ENCODE results near the gene BANF2.

Gene BANF2

GRCh38 chr20:17683218-17684076 lies 16.3 kb upstream of the BANF2 start:
- no peak for DNase-seq (ENCODE audit: low read depth)
- TF ChIP-seq CTCF (conservative IDR thresholded peaks at IDR 0.05; ENCODE audit: low read length): no peak
- H3K4me3 ChIP-seq (ENCODE audit: low read length): no peak overlapping the region

- no peak for TF ChIP-seq CTCF (conservative IDR thresholded peaks at IDR 0.05; ENCODE audit: low read length)
- DNase-seq (ENCODE audit: low read depth): no peak
- no peak overlapping the region for H3K4me3 ChIP-seq (ENCODE audit: low read length)
These were observed 15.5 kb upstream of the BANF2 start for GRCh38 chr20:17684077-17684888.

GRCh38 chr20:17685168-17685567 lies 14.6 kb upstream of the BANF2 start:
- no peak for TF ChIP-seq CTCF (conservative IDR thresholded peaks at IDR 0.05; ENCODE audit: low read length)
- DNase-seq (ENCODE audit: low read depth): no peak
- no peak overlapping the region for H3K4me3 ChIP-seq (ENCODE audit: low read length)

- no peak for TF ChIP-seq CTCF (conservative IDR thresholded peaks at IDR 0.05; ENCODE audit: low read length)
- DNase-seq (ENCODE audit: low read depth): no peak
- no peak overlapping the region for H3K4me3 ChIP-seq (ENCODE audit: low read length)
These were observed 12.0 kb upstream of the BANF2 start for GRCh38 chr20:17687800-17688199.

GRCh38 chr20:17688965-17689364 lies 10.8 kb upstream of the BANF2 start:
- no peak for DNase-seq (ENCODE audit: low read depth)
- H3K4me3 ChIP-seq (ENCODE audit: low read length): no peak overlapping the region
- TF ChIP-seq CTCF (conservative IDR thresholded peaks at IDR 0.05; ENCODE audit: low read length): no peak

GRCh38 chr20:17690144-17690543 lies 9.6 kb upstream of the BANF2 start:
- TF ChIP-seq CTCF (conservative IDR thresholded peaks at IDR 0.05; ENCODE audit: low read length): no peak
- no peak overlapping the region for H3K4me3 ChIP-seq (ENCODE audit: low read length)
- DNase-seq (ENCODE audit: low read depth): no peak

Measured in AG10803 (cell line).